ENCODE data around the gene POC1A. TPM values are rescaled to one million over a fixed set of nuclear protein-coding genes. Genes with fewer than 3 reads are reported as not detected.

Gene POC1A
- total and polyA plus RNA-seq, 9 of the 15 experiments (the other 6 are each of a cell fraction or from before 2014, with no cell fraction given) = 7.2 to 17.5 (median 12.1) TPM

GRCh38 chr3:52086976-52087663 lies 67.1 kb downstream of the POC1A start:
- Histone ChIP-seq H3K79me2 (ENCODE audit: control insufficient read depth, insufficient read depth, low read length) (no peaks in the 10 kb centered on the region), H3K9me3 (replicated peaks; ENCODE audit: control insufficient read depth, insufficient read depth, low read depth, low read length) (no peaks in the 10 kb centered on the region), H3K4me1 (replicated peaks in 1 of 2; ENCODE audit: control insufficient read depth in 2 of 2, insufficient read depth in 2 of 2, low read length in 2 of 2) (peaks cover 23 to 43% of the 10 kb centered on the region in 2 experiments), H3K4me3 (no peak overlapping the region), H4K20me1 (replicated peaks; ENCODE audit: control insufficient read depth, insufficient read depth, low read length) (no peaks in the 10 kb centered on the region), H3K4me2 (ENCODE audit: insufficient read depth, low read length) (no peak overlapping the region), H2AFZ (ENCODE audit: low read depth, low read length) (no peak overlapping the region), H3K27ac (ENCODE audit: extremely low read depth, low read depth, low read length) (no peak overlapping the region), H3K27me3 (ENCODE audit: control insufficient read depth in 2 of 2, insufficient read depth in 2 of 2, low read length in 2 of 2) (no peaks in the 10 kb centered on the region), H3K9ac (ENCODE audit: insufficient read depth in 1 of 2, low read depth in 2 of 2, low read length in 2 of 2) (peak overlapping the region in 1 of 2 experiments; percentile 69; a peak in 1 of 4 replicates), H3K9me1 (ENCODE audit: control insufficient read depth, insufficient read depth, low read length) (no peaks in the 10 kb centered on the region), H3K36me3 (ENCODE audit: control insufficient read depth, insufficient read depth, low read length) (peaks cover 8% of the 10 kb centered on the region; the same call in 1 of the 3 replicates)
- peak in 3 of 4 experiments; percentile 36 to 46 (median 37) for DNase-seq (ENCODE audit: extremely low read depth in 1 of 4, low spot score in 3 of 4)
- WGBS (ENCODE audit: insufficient coverage, low coverage, missing lambda C conversion rate) = 87% methylated on average over 5 of the region's 8 CpGs
- intact Hi-C loops (cut with micrococcal nuclease) = no loop called here
- in situ Hi-C loops (cut with MboI) = no loop called here
- BruUV-seq (replicated peaks) = no TSS peak
- TF ChIP-seq EGR1 (conservative IDR thresholded peaks at IDR 0.05) = peak; percentile 44; the same call in 1 of the 2 replicates
- TF ChIP-seq PCBP2 (IDR thresholded peaks at IDR 0.05; ENCODE audit: low read depth, low read length, poor library complexity, severe bottlenecking) = no peak
- ChIA-PET POLR2A (interaction anchor here (0.6 to 0.9 kb wide), 2 partner anchors 91 to 407 kb away, joined by 3 read pairs; partner anchors contain the start of gene RPL29), CTCF (ENCODE audit: low intra/inter-chr PET ratio) (no interaction called here)
- peak; percentile 32; the same call in 2 of the 3 replicates for ATAC-seq
- peak; percentile 19 for FAIRE-seq

- FAIRE-seq (no peak), ATAC-seq (no peak), DNase-seq (ENCODE audit: extremely low read depth in 1 of 4, low spot score in 3 of 4) (no peak)
- Histone ChIP-seq H3K9me1 (ENCODE audit: control insufficient read depth, insufficient read depth, low read length) (no peaks in the 10 kb centered on the region), H3K27ac (ENCODE audit: extremely low read depth, low read depth, low read length) (no peak overlapping the region), H3K9ac (ENCODE audit: insufficient read depth in 1 of 2, low read depth in 2 of 2, low read length in 2 of 2) (peak overlapping the region in 1 of 2 experiments; percentile 69; a peak in 2 of 4 replicates), H3K36me3 (ENCODE audit: control insufficient read depth, insufficient read depth, low read length) (peaks cover 8% of the 10 kb centered on the region; the same call in 2 of the 3 replicates), H4K20me1 (replicated peaks; ENCODE audit: control insufficient read depth, insufficient read depth, low read length) (no peaks in the 10 kb centered on the region), H3K4me2 (ENCODE audit: insufficient read depth, low read length) (no peak overlapping the region), H3K27me3 (ENCODE audit: control insufficient read depth in 2 of 2, insufficient read depth in 2 of 2, low read length in 2 of 2) (no peaks in the 10 kb centered on the region), H3K79me2 (ENCODE audit: control insufficient read depth, insufficient read depth, low read length) (no peaks in the 10 kb centered on the region), H3K4me3 (no peak overlapping the region), H2AFZ (ENCODE audit: low read depth, low read length) (no peak overlapping the region), H3K9me3 (replicated peaks; ENCODE audit: control insufficient read depth, insufficient read depth, low read depth, low read length) (no peaks in the 10 kb centered on the region), H3K4me1 (replicated peaks in 1 of 2; ENCODE audit: control insufficient read depth in 2 of 2, insufficient read depth in 2 of 2, low read length in 2 of 2) (peaks cover 30 to 49% of the 10 kb centered on the region in 2 experiments)
- in situ Hi-C loops (cut with MboI) (no loop called here), intact Hi-C loops (cut with micrococcal nuclease) (no loop called here)
- no TSS peak for BruUV-seq (replicated peaks)
- ChIA-PET CTCF (ENCODE audit: low intra/inter-chr PET ratio) (no interaction called here), POLR2A (no interaction called here)
- 95% methylated on average over 6 of the region's 6 CpGs for WGBS (ENCODE audit: insufficient coverage, low coverage, missing lambda C conversion rate)
- TF ChIP-seq ZKSCAN8 (CRISPR knock-in tag; IDR thresholded peaks at IDR 0.05) (no peak), XRCC3 (IDR thresholded peaks at IDR 0.05) (no peak), HNRNPL (IDR thresholded peaks at IDR 0.05; ENCODE audit: low read depth, low read length) (no peak), TSC22D4 (tag; IDR thresholded peaks at IDR 0.05) (no peak), ZNF449 (CRISPR knock-in tag; IDR thresholded peaks at IDR 0.05) (no peak), FOXM1 (IDR thresholded peaks at IDR 0.05; ENCODE audit: low read depth) (no peak), FOXM1 (CRISPR knock-in tag; IDR thresholded peaks at IDR 0.05; ENCODE audit: low read depth) (no peak), ERF (CRISPR knock-in tag; IDR thresholded peaks at IDR 0.05) (no peak), MEIS2 (IDR thresholded peaks at IDR 0.05; ENCODE audit: partially characterized antibody) (no peak)
- TF ChIP-seq, protein P1, sequence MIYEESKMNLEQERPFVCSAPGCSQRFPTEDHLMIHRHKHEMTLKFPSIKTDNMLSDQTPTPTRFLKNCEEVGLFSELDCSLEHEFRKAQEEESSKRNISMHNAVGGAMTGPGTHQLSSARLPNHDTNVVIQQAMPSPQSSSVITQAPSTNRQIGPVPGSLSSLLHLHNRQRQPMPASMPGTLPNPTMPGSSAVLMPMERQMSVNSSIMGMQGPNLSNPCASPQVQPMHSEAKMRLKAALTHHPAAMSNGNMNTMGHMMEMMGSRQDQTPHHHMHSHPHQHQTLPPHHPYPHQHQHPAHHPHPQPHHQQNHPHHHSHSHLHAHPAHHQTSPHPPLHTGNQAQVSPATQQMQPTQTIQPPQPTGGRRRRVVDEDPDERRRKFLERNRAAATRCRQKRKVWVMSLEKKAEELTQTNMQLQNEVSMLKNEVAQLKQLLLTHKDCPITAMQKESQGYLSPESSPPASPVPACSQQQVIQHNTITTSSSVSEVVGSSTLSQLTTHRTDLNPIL (CRISPR knock-in tag; IDR thresholded peaks at IDR 0.05) = no peak
- TF ChIP-seq, protein P2, sequence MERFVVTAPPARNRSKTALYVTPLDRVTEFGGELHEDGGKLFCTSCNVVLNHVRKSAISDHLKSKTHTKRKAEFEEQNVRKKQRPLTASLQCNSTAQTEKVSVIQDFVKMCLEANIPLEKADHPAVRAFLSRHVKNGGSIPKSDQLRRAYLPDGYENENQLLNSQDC (CRISPR knock-in tag; IDR thresholded peaks at IDR 0.05) = no peak
Observed at GRCh38 chr3:52086461-52086860, 67.8 kb downstream of the POC1A start.

Data from K562 (cell line).